Adrenal gland (tissue), 12 donors: ENCODE data around the gene ATP4A. TPM values are rescaled to one million over a fixed set of nuclear protein-coding genes. Genes with fewer than 3 reads are reported as not detected.

ENCODE experiments used
- DNase-seq, 7 donors: peaks; one replicate each; pipeline ENCODE4 v3.0.0-alpha.2; 2019 to 2020
- H3K27ac ChIP-seq, 5 donors: fragments of 200-600 bp; sonication (generic) in 4 of 5; 1 replicate in 3 of 5; 2 replicates in 2 of 5; pipeline versions ENCODE4 v1.5.1 to v1.8.0; 2016 to 2020; ENCODE audit warnings: mild to moderate bottlenecking in 1 of 5
- H3K27me3 ChIP-seq: fragments of 200-600 bp; 2 replicates; pipeline ENCODE4 v1.8.0; 2021
- H3K36me3 ChIP-seq, 2 donors: fragments of 200-600 bp; replicated peaks in 1 of 2; 1 replicate in 1 of 2; 2 replicates in 1 of 2; pipeline versions ENCODE4 v1.5.1 to v1.8.0; 2018 to 2022
- H3K4me1 ChIP-seq, 2 donors: fragments of 200-600 bp; replicated peaks in 1 of 2; 1 replicate in 1 of 2; 2 replicates in 1 of 2; pipeline versions ENCODE4 v1.5.1 to v1.8.0; 2018 to 2021
- H3K4me3 ChIP-seq, 4 donors: fragments of 200-600 bp; sonication (generic) in 3 of 4; one replicate each; pipeline ENCODE4 v1.5.1; 2016 to 2018
- H3K9me3 ChIP-seq, 3 donors: fragments of 200-600 bp; sonication (generic) in 1 of 3; replicated peaks in 1 of 3; 1 replicate in 2 of 3; 2 replicates in 1 of 3; pipeline versions ENCODE4 v1.5.1 to v1.8.0; 2016 to 2021
- POLR2A ChIP-seq, 2 donors: fragments of 450-650 bp; IDR thresholded peaks; one replicate each; pipeline ENCODE4 v1.6.1; 2017; ENCODE audit warnings: antibody characterized with exemption in 2 of 2, mild to moderate bottlenecking in 2 of 2, moderate library complexity in 1 of 2
- WGBS, 4 donors: extraction: QIAGEN DNeasy Blood & Tissue Kit in 2 of 4; methylation state at CpG; one replicate each; pipeline versions ENCODE4 v1.1.5 to v1.1.7; 2013 to 2017; 5-methylcytosine and 5-hydroxymethylcytosine counted together
- intact Hi-C, 2 donors: fragments of 100-400 bp; cut with DNase I; formaldehyde crosslinking; loops; one replicate each; pipeline versions ENCODE4 v1.14.1 to v1.15.0; 2022 to 2023
- polyA plus RNA-seq, 3 donors: library from polyadenylated mRNA; stranded (reverse); fragments of 200-250 nt in 2 of 3; fragments of 350-450 nt in 1 of 3; fragmentation: Illumina TruSeq in 1 of 3; extraction: RNeasy Lipid Tissue Mini Kit (QIAGEN cat#74804) in 1 of 3; gene quantifications; one replicate each; pipeline ENCODE4 v1.2.3, GENCODE V29; 2013 to 2014
- total RNA-seq, 9 donors: library from RNA; depleted of rRNA in 4 of 9; stranded (reverse); fragments of >200 nt in 4 of 9; fragments of 120-200 nt in 1 of 9; fragmentation: NEBNext Ultra II Directional in 1 of 9; extraction: Animal tissue kit (Norgen Biotek cat#: 25700) in 1 of 9; gene quantifications; one replicate each; pipeline versions ENCODE4 v1.1.0 to v1.2.4, GENCODE V29; 2013 to 2023
- TF ChIP-seq, protein P1 (sequence below), 6 experiments: fragments of 450-650 bp in 4 of 6; fragments of 200-600 bp in 2 of 6; sonication (generic) in 1 of 6; IDR thresholded peaks; 1 replicate in 5 of 6; 2 replicates in 1 of 6; pipeline versions ENCODE4 v1.5.1 to v1.8.0; 2016 to 2021; ENCODE audit warnings: antibody characterized with exemption in 6 of 6, mild to moderate bottlenecking in 2 of 6, moderate library complexity in 1 of 6
- donor health status: healthy with polysubstance abuse.
- donor health status: Bipolar disorder and iron deficiency.
- donor health status: DM: yes; HTN: yes; CAD: no.
- donor health status: DM: no; HTN: no; CAD: no.
- donor health status: DM: no; HTN: no; CAD: no.
- donor health status: DM: yes; HTN: yes; CAD: no.

The ATP4A gene
- total and polyA plus RNA-seq, 12 donors = 2.2 to 63.5 (median 7.5) TPM

GRCh38 chr19:35529241-35530218, 33.9 kb downstream of the ATP4A start:
- Histone ChIP-seq H3K27ac (no peak overlapping the region), H3K4me1 (no peaks in the 10 kb centered on the region), H3K27me3 (peaks cover 29% of the 10 kb centered on the region), H3K36me3 (no peaks in the 10 kb centered on the region), H3K9me3 (no peaks in the 10 kb centered on the region), H3K4me3 (no peak overlapping the region)
- WGBS, 4 donors = 58 to 66% (median 62%) methylated on average over 12 to 19 of the region's 19 CpGs
- DNase-seq = no peak
- intact Hi-C loops = no loop called here
- TF ChIP-seq POLR2A (IDR thresholded peaks at IDR 0.05) = no peak
- TF ChIP-seq, protein P1, sequence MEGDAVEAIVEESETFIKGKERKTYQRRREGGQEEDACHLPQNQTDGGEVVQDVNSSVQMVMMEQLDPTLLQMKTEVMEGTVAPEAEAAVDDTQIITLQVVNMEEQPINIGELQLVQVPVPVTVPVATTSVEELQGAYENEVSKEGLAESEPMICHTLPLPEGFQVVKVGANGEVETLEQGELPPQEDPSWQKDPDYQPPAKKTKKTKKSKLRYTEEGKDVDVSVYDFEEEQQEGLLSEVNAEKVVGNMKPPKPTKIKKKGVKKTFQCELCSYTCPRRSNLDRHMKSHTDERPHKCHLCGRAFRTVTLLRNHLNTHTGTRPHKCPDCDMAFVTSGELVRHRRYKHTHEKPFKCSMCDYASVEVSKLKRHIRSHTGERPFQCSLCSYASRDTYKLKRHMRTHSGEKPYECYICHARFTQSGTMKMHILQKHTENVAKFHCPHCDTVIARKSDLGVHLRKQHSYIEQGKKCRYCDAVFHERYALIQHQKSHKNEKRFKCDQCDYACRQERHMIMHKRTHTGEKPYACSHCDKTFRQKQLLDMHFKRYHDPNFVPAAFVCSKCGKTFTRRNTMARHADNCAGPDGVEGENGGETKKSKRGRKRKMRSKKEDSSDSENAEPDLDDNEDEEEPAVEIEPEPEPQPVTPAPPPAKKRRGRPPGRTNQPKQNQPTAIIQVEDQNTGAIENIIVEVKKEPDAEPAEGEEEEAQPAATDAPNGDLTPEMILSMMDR (IDR thresholded peaks at IDR 0.05) = no peak

GRCh38 chr19:35528218-35529038, 35.0 kb downstream of the ATP4A start, which contains the start of gene SBSN:
Gene SBSN (minus strand): TSS chr19:35528311. CDS start chr19:35528281, 30 bp downstream.
- 72 to 82% (median 78%) methylated on average over 11 of the region's 11 CpGs for WGBS, 4 donors
- H3K27me3 ChIP-seq = peaks cover 26% of the 10 kb centered on the region
- intact Hi-C loops = no loop called here

DNA sequence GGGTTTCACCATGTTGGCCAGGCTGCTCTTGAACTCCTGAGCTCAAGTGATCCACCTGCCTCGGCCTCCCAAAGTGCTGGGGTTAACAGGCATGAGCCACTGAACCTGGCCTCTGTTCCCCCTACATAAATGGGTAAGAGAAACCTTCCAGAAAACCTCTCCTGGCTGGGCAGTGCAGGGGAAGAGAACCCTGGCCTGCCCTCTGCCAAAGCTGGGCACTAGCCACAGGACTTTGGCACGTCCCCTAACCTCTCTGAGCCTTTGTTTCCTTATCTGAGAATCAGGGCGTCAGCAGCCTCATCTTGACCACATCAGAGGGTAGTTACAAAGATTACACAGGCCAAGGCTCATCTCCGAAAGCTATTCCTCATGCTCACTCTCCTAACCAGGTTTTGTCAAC, 37.6 kb downstream of the ATP4A start:
- no peaks in the 10 kb centered on the region for H3K9me3 ChIP-seq
- intact Hi-C loops = no loop called here
- no peaks in the 10 kb centered on the region for H3K4me1 ChIP-seq
- TF ChIP-seq POLR2A (IDR thresholded peaks at IDR 0.05) = no peak
- TF ChIP-seq, protein P1 (IDR thresholded peaks at IDR 0.05) = no peak
- no peaks in the 10 kb centered on the region for H3K36me3 ChIP-seq
- H3K4me3 ChIP-seq = no peak overlapping the region
- 75 to 82% (median 77%) methylated on average over 4 of the region's 4 CpGs for WGBS, 4 donors
- no peak overlapping the region for H3K27ac ChIP-seq
- H3K27me3 ChIP-seq = peaks cover 17% of the 10 kb centered on the region
- DNase-seq = no peak

More at GRCh38 chr19:35528218-35529038, 35.0 kb downstream of the ATP4A start, which contains the start of gene SBSN:
- H3K4me1 ChIP-seq = no peaks in the 10 kb centered on the region
- no peak within 1 kb of the TSS for H3K4me3 ChIP-seq
- H3K27ac ChIP-seq = no peak within 1 kb of the TSS
- TF ChIP-seq, protein P1 (IDR thresholded peaks at IDR 0.05) = no peak
- TF ChIP-seq POLR2A (IDR thresholded peaks at IDR 0.05) = no peak
- DNase-seq = no peak
- H3K36me3 ChIP-seq = no peaks in the 10 kb centered on the region
- H3K9me3 ChIP-seq = no peaks in the 10 kb centered on the region
